ENCODE measurements around the gene ZBTB21. TPM values are rescaled to one million over a fixed set of nuclear protein-coding genes. Genes with fewer than 3 reads are reported as not detected.

Gene ZBTB21
- total RNA-seq, 1 donor from 2014 or later: 3.7 TPM

DNA sequence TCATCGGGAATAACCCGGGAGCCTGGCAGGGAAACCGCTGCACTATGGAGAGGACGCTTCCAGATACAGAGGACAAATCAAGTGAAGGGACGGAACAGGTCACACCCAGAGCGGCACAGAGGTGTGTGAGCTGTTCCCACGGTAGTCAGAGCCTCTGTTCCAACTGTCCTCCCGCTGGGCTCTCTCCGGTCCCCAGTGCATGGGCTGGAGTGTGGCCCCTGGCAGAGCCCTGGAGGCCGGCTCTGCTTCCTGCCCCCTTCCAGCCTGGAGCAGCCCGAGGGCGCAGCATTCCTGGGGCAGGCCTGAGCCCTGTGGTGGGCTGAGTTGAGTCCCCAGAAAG, 11.9 kb upstream of the ZBTB21 start:
- no peak overlapping the region for H3K4me3 ChIP-seq (ENCODE audit: low read length in 3 of 3)
- H3K27ac ChIP-seq (ENCODE audit: low read depth, low read length): no peak overlapping the region
- H3K27me3 ChIP-seq (ENCODE audit: control insufficient read depth in 3 of 3, insufficient read depth in 3 of 3, low read length in 3 of 3): peaks cover 23 to 34% (median 31%) of the 10 kb centered on the region in 3 donors
- no peak overlapping the region for H3K9ac ChIP-seq (ENCODE audit: low read depth in 1 of 3, low read length in 3 of 3)
- H3K9me3 ChIP-seq (ENCODE audit: control insufficient read depth in 3 of 3, low read length in 3 of 3): no peaks in the 10 kb centered on the region
- H3K36me3 ChIP-seq (ENCODE audit: control insufficient read depth in 3 of 3, insufficient read depth in 3 of 3, low read length in 3 of 3): no peaks in the 10 kb centered on the region
- peaks cover 0 to 4% (median 0%) of the 10 kb centered on the region in 3 donors for H3K4me1 ChIP-seq (ENCODE audit: control insufficient read depth in 3 of 3, insufficient read depth in 3 of 3, low read length in 3 of 3)

DNA sequence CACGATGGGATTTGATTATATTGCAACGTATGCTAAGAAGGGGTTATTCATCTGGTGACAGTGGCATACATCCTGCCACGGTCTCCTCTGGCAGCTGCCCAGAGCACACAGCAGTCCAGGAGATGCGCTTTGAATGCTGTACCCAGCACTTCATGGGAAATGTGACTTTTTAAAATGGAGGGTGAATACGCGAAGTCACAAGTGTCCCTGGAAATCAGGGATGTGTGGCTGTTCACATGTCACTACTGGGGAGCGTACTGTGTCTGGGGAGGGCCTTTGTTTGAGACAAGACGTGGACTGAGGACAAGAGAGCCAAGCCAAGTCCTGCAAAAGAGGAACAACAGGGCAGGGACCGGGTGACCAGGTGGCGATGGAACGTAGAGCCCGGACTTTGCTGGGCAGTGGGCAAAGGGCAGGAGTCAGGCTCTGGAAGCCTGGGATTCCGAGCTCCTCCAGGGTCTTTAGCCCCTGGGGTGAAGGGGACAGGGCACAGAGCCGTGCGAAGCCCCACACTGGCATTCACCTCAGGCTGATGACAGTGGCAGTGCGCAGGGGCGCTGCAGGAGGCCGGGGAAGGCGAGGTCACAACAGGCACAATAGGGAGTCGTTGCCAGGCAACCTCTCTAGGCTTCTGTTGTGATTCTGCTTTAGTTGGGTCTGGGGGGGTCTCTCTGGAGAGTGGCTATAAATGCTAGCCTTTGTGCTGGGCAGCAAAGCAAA, 11.4 kb upstream of the ZBTB21 start:
- Histone ChIP-seq H3K4me1 (ENCODE audit: control insufficient read depth in 3 of 3, insufficient read depth in 3 of 3, low read length in 3 of 3) (peaks cover 0 to 4% (median 0%) of the 10 kb centered on the region in 3 donors), H3K27me3 (ENCODE audit: control insufficient read depth in 3 of 3, insufficient read depth in 3 of 3, low read length in 3 of 3) (peaks cover 23 to 34% (median 31%) of the 10 kb centered on the region in 3 donors), H3K4me3 (ENCODE audit: low read length in 3 of 3) (no peak overlapping the region), H3K27ac (ENCODE audit: low read depth, low read length) (no peak overlapping the region), H3K36me3 (ENCODE audit: control insufficient read depth in 3 of 3, insufficient read depth in 3 of 3, low read length in 3 of 3) (no peaks in the 10 kb centered on the region), H3K9ac (ENCODE audit: low read depth in 1 of 3, low read length in 3 of 3) (no peak overlapping the region), H3K9me3 (ENCODE audit: control insufficient read depth in 3 of 3, low read length in 3 of 3) (no peaks in the 10 kb centered on the region)

DNA sequence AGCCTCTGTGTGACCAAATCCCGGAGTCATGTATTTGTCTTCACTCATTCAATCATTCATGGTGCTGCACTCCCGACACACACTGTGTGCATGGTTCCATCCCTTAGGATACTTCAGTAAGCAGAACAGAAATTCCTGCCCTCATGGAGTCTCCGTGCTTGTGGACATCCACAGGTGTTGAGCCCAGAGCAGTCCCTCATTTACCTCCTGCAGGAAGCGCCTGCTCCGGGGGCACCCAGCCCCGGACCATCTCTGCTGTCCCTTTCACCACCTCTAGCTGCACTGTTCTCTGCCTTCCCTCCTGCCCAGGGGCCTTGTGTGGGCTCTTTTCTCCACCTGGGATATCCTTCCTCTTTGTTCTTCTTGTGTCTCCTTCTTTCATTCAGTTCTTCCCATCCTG, 9.5 kb upstream of the ZBTB21 start:
- Histone ChIP-seq H3K9ac (ENCODE audit: low read depth in 1 of 3, low read length in 3 of 3) (no peak overlapping the region), H3K4me1 (ENCODE audit: control insufficient read depth in 3 of 3, insufficient read depth in 3 of 3, low read length in 3 of 3) (peaks cover 0 to 2% (median 0%) of the 10 kb centered on the region in 3 donors), H3K36me3 (ENCODE audit: control insufficient read depth in 3 of 3, insufficient read depth in 3 of 3, low read length in 3 of 3) (no peaks in the 10 kb centered on the region), H3K27me3 (ENCODE audit: control insufficient read depth in 3 of 3, insufficient read depth in 3 of 3, low read length in 3 of 3) (peaks cover 16 to 29% (median 24%) of the 10 kb centered on the region in 3 donors), H3K27ac (ENCODE audit: low read depth, low read length) (no peak overlapping the region), H3K9me3 (ENCODE audit: control insufficient read depth in 3 of 3, low read length in 3 of 3) (no peaks in the 10 kb centered on the region), H3K4me3 (ENCODE audit: low read length in 3 of 3) (no peak overlapping the region)

DNA sequence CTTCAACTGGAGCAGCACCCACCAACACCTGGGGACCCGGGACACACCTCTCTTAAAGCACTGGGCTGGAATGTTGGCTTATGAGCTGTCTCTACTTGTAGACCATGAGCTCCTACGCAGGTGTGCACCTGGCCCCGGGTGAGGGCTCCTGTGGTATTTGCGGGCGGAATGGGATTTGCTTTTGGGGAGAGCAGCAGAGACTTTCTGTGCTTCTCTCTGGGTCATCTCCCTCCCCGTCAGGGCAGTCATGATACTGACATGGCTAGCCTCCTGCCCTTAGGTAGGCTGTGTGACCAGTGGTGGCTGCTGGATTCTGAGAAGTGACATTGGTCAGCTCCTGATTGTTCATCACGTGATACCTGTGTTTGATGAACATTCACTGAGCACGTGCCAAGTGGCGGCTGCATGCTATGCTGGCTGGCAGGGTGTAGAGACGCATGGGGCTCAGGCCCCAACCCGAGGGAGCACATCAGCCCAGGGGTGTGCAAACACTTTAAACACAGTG, 9.0 kb upstream of the ZBTB21 start:
- Histone ChIP-seq H3K4me1 (ENCODE audit: control insufficient read depth in 3 of 3, insufficient read depth in 3 of 3, low read length in 3 of 3) (no peaks in the 10 kb centered on the region), H3K36me3 (ENCODE audit: control insufficient read depth in 3 of 3, insufficient read depth in 3 of 3, low read length in 3 of 3) (no peaks in the 10 kb centered on the region), H3K27ac (ENCODE audit: low read depth, low read length) (no peak overlapping the region), H3K9ac (ENCODE audit: low read depth in 1 of 3, low read length in 3 of 3) (no peak overlapping the region), H3K9me3 (ENCODE audit: control insufficient read depth in 3 of 3, low read length in 3 of 3) (peaks cover 0 to 3% (median 0%) of the 10 kb centered on the region in 3 donors), H3K27me3 (ENCODE audit: control insufficient read depth in 3 of 3, insufficient read depth in 3 of 3, low read length in 3 of 3) (peaks cover 16 to 26% (median 19%) of the 10 kb centered on the region in 3 donors), H3K4me3 (ENCODE audit: low read length in 3 of 3) (no peak overlapping the region)

DNA sequence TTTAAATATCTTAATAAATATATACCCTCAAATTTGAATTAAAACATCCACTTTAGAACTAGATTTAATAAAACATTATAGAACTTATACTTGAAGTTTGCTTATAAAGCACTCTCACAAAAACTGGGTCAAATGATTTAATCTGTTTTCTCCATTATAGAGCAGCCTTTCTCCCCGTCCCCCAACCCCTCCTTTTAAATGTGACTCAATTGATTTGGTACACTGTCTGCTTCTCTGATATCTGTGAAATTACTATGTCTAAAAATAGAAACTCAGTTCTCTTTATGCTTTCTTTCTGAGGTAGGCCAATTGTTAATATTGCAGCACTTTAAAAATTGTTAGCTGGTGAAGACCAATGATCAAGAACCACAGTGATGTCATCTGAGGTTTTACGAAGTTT, 6.9 kb upstream of the ZBTB21 start:
- peaks cover 12 to 22% (median 15%) of the 10 kb centered on the region in 3 donors for H3K27me3 ChIP-seq (ENCODE audit: control insufficient read depth in 3 of 3, insufficient read depth in 3 of 3, low read length in 3 of 3)
- H3K27ac ChIP-seq (ENCODE audit: low read depth, low read length): no peak overlapping the region
- no peak overlapping the region for H3K4me3 ChIP-seq (ENCODE audit: low read length in 3 of 3)
- H3K4me1 ChIP-seq (ENCODE audit: control insufficient read depth in 3 of 3, insufficient read depth in 3 of 3, low read length in 3 of 3): no peaks in the 10 kb centered on the region
- H3K9ac ChIP-seq (ENCODE audit: low read depth in 1 of 3, low read length in 3 of 3): no peak overlapping the region
- H3K36me3 ChIP-seq (ENCODE audit: control insufficient read depth in 3 of 3, insufficient read depth in 3 of 3, low read length in 3 of 3): no peaks in the 10 kb centered on the region
- H3K9me3 ChIP-seq (ENCODE audit: control insufficient read depth in 3 of 3, low read length in 3 of 3): peaks cover 0 to 3% (median 0%) of the 10 kb centered on the region in 3 donors

DNA sequence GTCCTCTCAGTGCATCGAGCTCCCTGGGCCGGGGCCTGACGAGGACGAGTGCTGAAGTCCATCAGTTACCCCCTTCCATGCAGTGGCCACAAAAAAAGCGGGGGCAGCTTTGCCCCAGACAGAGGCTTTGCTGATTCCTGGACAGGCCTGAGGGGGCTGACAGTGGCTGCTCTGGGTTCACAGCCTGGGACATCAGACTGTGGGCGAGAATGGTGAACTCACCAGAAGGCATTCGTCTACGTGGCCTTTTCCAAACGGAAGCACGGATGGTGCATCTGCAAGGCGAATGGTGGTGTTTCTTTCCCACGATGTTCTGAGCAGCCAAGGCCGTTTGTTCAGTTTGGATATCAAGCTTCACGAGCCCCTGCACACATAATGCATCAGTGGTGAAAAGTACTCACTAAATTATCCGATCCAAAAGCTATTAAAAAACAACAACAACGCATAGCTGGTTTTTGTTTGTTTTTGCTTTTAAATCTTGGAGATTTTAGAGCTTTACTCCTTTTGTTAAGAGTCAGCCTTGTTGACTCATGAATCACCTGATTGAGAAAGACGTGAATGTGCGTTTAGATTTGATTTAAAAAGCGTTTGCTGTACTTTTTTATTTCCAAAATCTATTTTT, 6.3 kb upstream of the ZBTB21 start:
- Histone ChIP-seq H3K4me3 (ENCODE audit: low read length in 3 of 3) (no peak overlapping the region), H3K27ac (ENCODE audit: low read depth, low read length) (no peak overlapping the region), H3K4me1 (ENCODE audit: control insufficient read depth in 3 of 3, insufficient read depth in 3 of 3, low read length in 3 of 3) (no peaks in the 10 kb centered on the region), H3K9ac (ENCODE audit: low read depth in 1 of 3, low read length in 3 of 3) (no peak overlapping the region), H3K27me3 (ENCODE audit: control insufficient read depth in 3 of 3, insufficient read depth in 3 of 3, low read length in 3 of 3) (peaks cover 9 to 18% (median 12%) of the 10 kb centered on the region in 3 donors), H3K36me3 (ENCODE audit: control insufficient read depth in 3 of 3, insufficient read depth in 3 of 3, low read length in 3 of 3) (no peaks in the 10 kb centered on the region), H3K9me3 (ENCODE audit: control insufficient read depth in 3 of 3, low read length in 3 of 3) (peaks cover 0 to 3% (median 0%) of the 10 kb centered on the region in 3 donors)

DNA sequence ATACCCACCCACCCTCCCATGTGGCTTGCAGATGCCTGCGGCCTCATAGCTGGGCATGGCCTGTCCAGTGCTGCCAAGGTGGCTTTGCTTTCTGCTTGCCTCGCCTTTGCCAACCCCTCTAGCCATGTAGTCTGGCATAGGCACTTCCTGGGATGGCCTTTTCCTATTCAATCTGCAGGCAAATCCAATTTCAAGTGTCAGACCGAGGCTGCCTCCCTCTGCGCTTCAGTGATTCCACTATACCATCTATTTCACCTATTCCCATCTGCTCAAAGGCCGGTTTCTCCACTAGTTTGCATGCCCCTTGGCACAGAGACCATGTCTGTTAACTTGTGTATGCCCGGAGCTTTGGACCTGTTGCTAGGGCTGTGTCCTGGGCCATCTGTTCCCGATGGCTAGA, 3.8 kb upstream of the ZBTB21 start:
- no peaks in the 10 kb centered on the region for H3K27me3 ChIP-seq (ENCODE audit: control insufficient read depth in 3 of 3, insufficient read depth in 3 of 3, low read length in 3 of 3)
- H3K27ac ChIP-seq (ENCODE audit: low read depth, low read length): no peak overlapping the region
- peaks cover 0 to 3% (median 0%) of the 10 kb centered on the region in 3 donors for H3K9me3 ChIP-seq (ENCODE audit: control insufficient read depth in 3 of 3, low read length in 3 of 3)
- peaks cover 5 to 6% (median 6%) of the 10 kb centered on the region in 3 donors for H3K4me1 ChIP-seq (ENCODE audit: control insufficient read depth in 3 of 3, insufficient read depth in 3 of 3, low read length in 3 of 3)
- H3K4me3 ChIP-seq (ENCODE audit: low read length in 3 of 3): no peak overlapping the region
- H3K9ac ChIP-seq (ENCODE audit: low read depth in 1 of 3, low read length in 3 of 3): no peak overlapping the region
- no peaks in the 10 kb centered on the region for H3K36me3 ChIP-seq (ENCODE audit: control insufficient read depth in 3 of 3, insufficient read depth in 3 of 3, low read length in 3 of 3)

DNA sequence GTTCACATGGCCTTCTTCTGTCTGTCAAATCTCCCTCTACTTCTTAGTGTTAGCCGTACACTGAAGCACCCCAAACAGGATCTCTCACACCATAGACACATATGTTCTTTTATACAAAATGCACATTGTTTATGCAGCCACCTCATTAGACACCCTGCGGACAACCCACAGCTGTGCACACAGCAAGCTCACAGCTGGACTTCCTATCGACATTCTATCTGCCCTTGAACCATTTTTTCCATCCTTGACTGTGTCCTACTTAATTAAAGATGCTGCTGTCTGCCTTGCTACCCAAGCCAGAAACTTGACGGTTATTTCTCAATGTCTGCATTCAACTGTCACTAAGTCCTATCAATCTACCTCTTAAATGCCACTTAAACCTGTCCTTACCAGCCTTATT, 3.2 kb upstream of the ZBTB21 start:
- Histone ChIP-seq H3K36me3 (ENCODE audit: control insufficient read depth in 3 of 3, insufficient read depth in 3 of 3, low read length in 3 of 3) (no peaks in the 10 kb centered on the region), H3K27ac (ENCODE audit: low read depth, low read length) (no peak overlapping the region), H3K4me1 (ENCODE audit: control insufficient read depth in 3 of 3, insufficient read depth in 3 of 3, low read length in 3 of 3) (peaks cover 9 to 10% (median 9%) of the 10 kb centered on the region in 3 donors), H3K9me3 (ENCODE audit: control insufficient read depth in 3 of 3, low read length in 3 of 3) (peaks cover 0 to 3% (median 0%) of the 10 kb centered on the region in 3 donors), H3K4me3 (ENCODE audit: low read length in 3 of 3) (no peak overlapping the region), H3K27me3 (ENCODE audit: control insufficient read depth in 3 of 3, insufficient read depth in 3 of 3, low read length in 3 of 3) (no peaks in the 10 kb centered on the region), H3K9ac (ENCODE audit: low read depth in 1 of 3, low read length in 3 of 3) (no peak overlapping the region)

DNA sequence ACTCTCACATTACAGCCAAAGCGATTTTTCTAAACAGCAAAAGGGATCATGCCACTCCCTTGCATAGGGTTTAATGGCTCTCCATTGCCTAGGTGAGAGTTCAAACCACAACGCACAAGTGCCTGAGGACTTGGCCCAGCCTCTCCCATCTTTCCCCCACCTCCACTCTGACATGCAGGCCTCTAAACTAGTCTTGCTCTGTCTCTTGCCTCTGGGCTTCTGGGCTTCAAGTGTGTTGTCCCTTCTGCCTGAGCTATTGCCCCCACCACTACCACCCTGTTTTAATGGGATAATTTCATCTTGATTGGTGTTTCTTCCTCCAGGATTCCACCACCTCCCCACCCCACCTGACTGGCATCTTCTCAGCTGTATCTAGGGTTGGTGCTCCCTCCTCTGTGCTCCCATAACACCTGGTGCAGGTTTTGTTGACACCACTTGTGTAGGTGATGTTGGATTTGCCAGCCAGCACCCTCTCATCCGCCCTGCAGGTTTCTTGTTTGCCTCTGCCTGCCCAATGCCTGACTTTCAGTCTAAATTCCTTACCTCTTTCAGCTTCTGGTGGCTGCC, 2.7 kb upstream of the ZBTB21 start:
- H3K36me3 ChIP-seq (ENCODE audit: control insufficient read depth in 3 of 3, insufficient read depth in 3 of 3, low read length in 3 of 3): no peaks in the 10 kb centered on the region
- H3K9ac ChIP-seq (ENCODE audit: low read depth in 1 of 3, low read length in 3 of 3): no peak overlapping the region
- peaks cover 0 to 3% (median 0%) of the 10 kb centered on the region in 3 donors for H3K9me3 ChIP-seq (ENCODE audit: control insufficient read depth in 3 of 3, low read length in 3 of 3)
- no peak overlapping the region for H3K4me3 ChIP-seq (ENCODE audit: low read length in 3 of 3)
- H3K27me3 ChIP-seq (ENCODE audit: control insufficient read depth in 3 of 3, insufficient read depth in 3 of 3, low read length in 3 of 3): no peaks in the 10 kb centered on the region
- H3K27ac ChIP-seq (ENCODE audit: low read depth, low read length): no peak overlapping the region
- peaks cover 9 to 11% (median 10%) of the 10 kb centered on the region in 3 donors for H3K4me1 ChIP-seq (ENCODE audit: control insufficient read depth in 3 of 3, insufficient read depth in 3 of 3, low read length in 3 of 3)

DNA sequence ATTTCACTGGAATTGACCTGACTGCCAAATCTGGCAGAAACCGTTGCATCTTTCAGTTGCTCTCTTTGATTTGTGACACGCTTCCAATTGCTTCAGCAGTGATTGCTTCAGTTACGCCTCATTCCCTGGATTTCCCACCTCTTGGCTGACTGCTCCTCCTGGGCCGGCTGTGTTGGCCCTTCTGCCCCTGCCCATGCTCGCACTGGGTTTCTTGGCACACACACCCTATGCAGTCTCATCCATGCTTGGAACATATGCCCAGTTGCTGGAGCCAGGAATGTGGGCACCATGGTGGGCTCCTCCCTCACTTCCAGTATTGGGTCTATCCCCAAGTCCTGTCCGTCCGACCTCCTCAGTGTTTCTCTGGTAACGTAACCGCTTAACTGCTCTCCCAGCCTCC, 2.2 kb upstream of the ZBTB21 start:
- peaks cover 9 to 11% (median 10%) of the 10 kb centered on the region in 3 donors for H3K4me1 ChIP-seq (ENCODE audit: control insufficient read depth in 3 of 3, insufficient read depth in 3 of 3, low read length in 3 of 3)
- no peak overlapping the region for H3K27ac ChIP-seq (ENCODE audit: low read depth, low read length)

More for the DNA sequence above, 2.2 kb upstream of the ZBTB21 start:
- peaks cover 0 to 3% (median 0%) of the 10 kb centered on the region in 3 donors for H3K9me3 ChIP-seq (ENCODE audit: control insufficient read depth in 3 of 3, low read length in 3 of 3)
- no peak overlapping the region for H3K4me3 ChIP-seq (ENCODE audit: low read length in 3 of 3)
- no peaks in the 10 kb centered on the region for H3K27me3 ChIP-seq (ENCODE audit: control insufficient read depth in 3 of 3, insufficient read depth in 3 of 3, low read length in 3 of 3)
- no peak overlapping the region for H3K9ac ChIP-seq (ENCODE audit: low read depth in 1 of 3, low read length in 3 of 3)
- H3K36me3 ChIP-seq (ENCODE audit: control insufficient read depth in 3 of 3, insufficient read depth in 3 of 3, low read length in 3 of 3): no peaks in the 10 kb centered on the region

Data from skeletal muscle tissue (tissue), 4 donors.